ENCODE measurements around the gene GDI2.

GRCh38 chr10:5766189-5766588, 47.0 kb downstream of the GDI2 start:
- TF ChIP-seq POLR2A (IDR thresholded peaks at IDR 0.05) = no peak
- TF ChIP-seq CTCF (IDR thresholded peaks at IDR 0.05) = no peak

All from body of pancreas (tissue), 4 donors.